Posterior vena cava (tissue), 2 donors: Measurements from ENCODE around the gene ICAM3. TPM values are rescaled to one million over a fixed set of nuclear protein-coding genes. Genes with fewer than 3 reads are reported as not detected.
A peak's percentile ranks its signal among the peaks of the same experiment; 100 is the strongest.
"Not testable (repeated sequence)": the region's sequence is repeated elsewhere in the genome, so short reads cannot be mapped to it uniquely, and the experiment has no call there.

Experiments used
- DNase-seq: peaks from one replicate; pipeline ENCODE4 v3.0.0-alpha.2; 2020; ENCODE audit warnings: low spot score
- intact Hi-C, 2 donors: fragments of 100-400 bp; cut with DNase I; formaldehyde crosslinking; loops; one replicate each; pipeline versions ENCODE4 v1.14.1 to v1.14.2; 2022 to 2023
- total RNA-seq, 2 donors: library from RNA; stranded (reverse); fragmentation: NEBNext Ultra II Directional; extraction: Animal tissue kit (Norgen Biotek cat#: 25700); gene quantifications; one replicate each; pipeline ENCODE4 v1.2.1, GENCODE V29; 2021
- donor health status: DM: yes; HTN: yes; CAD: no.
- donor health status: DM: yes; HTN: yes; CAD: no.

Gene ICAM3
- total RNA-seq, 2 donors from 2014 or later = 7.9 to 10.6 TPM

DNA sequence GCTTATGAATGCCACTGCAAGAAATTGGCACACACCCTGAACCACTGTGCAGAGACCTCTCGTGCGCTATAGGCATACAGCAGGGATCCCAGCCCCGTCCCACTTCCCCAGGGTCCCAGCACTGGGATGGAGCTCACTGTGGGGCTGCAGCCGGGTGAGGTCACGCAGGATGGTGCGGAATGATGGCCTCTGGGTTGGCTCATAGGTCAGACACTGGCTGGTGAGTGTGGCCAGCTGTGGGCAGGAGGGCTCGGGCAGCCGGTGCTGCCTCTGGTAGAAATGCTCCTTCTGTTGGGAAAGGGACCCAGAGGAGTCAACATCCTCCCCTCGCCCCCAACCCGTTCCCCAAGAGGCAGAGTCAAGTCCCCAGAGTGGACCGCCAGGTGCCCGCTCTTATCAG is 17.0 kb upstream of the ICAM3 start:
- intact Hi-C loops = no loop called here
- DNase-seq = no peak

DNA sequence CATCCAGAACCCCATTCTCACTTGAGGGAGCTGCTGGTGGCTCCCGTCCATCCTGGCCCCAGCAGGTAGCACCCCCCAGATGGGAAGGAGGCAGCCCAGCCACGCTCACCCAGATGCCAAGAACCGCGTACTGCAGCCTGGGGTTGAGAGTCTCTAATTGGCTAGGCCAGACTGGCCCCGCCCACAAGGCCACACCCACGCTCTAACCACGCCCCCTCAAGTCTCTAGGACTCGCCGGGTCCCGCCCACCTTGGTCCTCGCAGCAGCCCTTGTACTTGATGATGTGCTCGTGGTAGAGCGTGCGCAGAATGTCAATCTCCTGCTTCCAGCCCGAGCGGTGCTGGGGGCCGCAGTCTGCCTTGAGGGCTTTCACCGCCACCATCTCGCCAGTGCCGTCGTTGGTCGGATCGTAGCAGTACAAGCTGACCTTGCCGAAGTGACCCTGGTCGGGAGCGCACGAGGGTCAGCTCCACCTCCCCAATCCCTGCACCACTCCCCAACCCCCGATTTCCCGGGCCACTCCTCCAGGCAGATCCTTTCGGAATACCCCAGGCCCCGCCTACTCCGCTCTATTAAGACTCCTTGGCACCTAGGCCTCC is 14.5 kb upstream of the ICAM3 start:
- intact Hi-C loops = no loop called here
- peak; percentile 90 for DNase-seq

DNA sequence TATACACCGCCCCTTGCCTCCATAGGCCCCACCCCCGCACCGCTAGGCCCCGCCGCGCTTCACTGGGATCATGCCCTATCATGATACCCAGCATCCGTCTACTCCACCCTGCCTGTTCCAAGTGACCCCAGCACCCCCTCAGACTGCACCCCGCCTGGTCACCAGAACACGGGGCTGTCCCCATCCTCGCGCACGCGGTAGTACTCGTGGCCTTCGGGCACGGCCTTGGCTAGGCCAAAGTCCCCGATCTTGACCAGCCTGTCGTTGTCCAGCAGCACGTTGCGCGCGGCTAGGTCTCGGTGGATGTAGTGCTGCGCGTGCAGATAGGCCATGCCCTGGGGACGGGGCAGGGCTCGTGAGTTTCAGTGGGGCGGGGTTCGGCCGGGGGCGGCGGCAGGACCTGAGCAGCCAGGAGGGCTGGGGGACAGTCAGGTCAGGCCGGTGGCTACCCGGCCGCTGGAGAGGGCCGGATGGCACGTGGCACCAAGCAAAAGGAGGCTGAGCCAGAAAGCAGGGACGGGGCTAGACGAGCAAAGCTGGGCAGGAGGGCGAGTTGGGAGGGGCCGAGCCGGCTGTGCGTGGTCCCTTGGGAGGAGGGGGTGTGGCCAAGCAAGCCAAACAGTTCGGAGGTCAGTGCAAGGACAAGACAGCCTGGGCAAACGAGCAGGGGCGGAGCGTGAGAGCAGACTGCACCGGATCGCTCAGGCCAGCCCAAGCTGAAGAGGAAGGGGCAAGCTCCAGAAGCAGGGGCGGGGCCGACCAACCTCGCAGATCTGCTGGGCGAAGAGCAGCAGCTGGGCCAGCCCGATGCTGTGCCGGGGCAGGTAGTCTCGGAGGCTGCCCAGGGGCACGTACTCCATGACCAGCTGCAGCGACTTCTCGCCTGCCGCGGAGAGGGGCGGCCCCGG is 13.6 kb upstream of the ICAM3 start:
- intact Hi-C loops = no loop called here
- peak; percentile 92 for DNase-seq

DNA sequence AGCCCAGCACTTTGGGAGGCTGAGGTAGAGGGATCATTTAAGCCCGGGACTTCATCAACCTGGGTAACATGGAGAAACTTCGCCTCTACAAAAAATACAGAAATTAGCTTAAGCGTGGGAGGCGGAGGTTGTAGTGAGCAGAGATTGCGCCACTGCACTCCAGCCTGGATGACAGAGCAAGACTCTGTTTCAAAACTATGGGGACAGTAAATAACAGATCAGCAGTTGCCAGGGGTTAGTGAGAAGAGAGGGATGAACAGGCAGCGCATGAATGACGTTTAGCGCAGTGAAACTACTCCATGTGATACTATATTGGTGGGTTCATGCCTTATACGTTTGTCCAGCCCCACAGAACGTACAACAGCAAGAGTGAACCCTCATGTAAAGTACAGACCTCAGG is 7.1 kb upstream of the ICAM3 start:
- intact Hi-C loops = no loop called here
- DNase-seq = no peak

DNA sequence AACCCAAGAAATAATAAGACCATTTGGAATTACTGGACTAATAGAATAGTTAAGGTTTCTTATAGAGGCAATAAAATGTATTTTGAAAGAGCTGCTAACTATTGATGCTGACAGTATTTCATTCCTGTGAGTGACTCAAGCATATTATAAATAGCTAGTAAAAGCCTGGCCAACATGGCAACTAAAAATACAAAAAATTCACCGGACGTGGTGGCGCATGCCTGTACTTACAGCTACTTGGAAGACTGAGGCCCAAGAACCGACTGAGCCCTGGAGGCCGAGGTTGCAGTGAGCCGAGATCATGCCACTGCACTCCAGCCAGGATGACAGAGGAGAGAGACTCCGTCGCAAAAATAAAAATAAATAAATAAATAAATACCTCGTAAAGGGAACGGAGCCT is 5.4 kb upstream of the ICAM3 start:
- DNase-seq = no peak
- intact Hi-C loops = no loop called here

DNA sequence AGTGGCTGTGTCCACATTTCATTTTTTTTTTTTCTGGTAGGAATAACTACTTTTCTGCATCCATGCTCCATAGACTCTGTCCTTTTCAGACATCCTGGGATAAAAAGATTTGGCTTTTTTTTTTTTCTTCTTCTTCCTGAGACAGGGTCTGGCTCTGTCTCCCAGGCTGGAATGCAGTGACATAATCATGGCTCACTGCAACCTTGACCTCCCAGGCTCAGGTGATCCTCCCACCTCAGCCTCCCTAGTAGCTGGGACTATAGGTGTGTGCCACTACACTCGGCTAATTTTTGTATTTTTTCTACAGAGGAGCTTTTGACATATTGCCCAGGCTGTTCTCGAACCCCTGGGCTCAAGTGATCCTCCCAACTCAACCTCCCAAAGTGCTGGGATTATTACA is 4.1 kb upstream of the ICAM3 start:
- DNase-seq = no peak
- intact Hi-C loops = no loop called here

DNA sequence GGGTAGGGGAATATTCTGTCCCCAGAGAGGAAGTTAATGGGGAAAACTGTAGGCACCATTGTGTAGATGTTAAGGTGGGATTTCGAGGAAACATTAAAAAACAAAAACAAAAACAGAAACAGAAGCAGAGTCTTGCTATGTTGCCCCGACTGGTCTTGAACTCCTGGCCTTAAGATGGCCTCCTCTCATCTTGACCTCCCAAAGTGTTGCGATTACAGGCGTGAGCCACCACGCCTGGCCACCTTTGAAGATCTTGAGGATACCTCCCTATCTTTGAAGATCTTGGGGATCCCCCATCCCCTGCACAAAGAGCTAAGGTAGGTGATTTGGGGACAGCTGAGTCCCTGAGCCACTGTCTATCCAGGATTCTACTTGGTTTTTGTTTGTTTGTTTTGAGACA is 553 bp upstream of the ICAM3 start:
- intact Hi-C loops = loop anchor here in 1 of 2 donors (5.0 kb wide), 1 partner anchor 42 kb away; the partner anchor contains the start of gene TYK2
- DNase-seq = no peak

DNA sequence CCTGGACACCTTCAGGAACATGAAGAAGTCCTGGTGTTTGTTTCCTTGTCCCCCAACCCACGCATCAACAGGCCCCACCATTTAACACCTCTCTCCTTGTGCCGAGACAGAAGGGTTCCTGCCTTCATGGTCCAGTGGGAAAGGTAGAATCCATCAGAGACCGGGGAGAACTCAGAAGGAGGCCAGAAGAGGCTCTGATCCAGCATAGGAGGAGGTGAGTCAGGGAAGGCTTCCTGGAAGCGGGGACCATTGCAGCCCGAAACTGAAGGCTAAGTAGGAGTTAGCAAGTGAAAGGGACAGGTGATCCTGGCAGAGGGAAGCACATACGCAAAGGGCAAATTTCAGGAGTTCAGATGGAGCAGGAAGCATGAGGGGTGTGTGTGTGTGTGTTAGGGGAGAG is 484 bp downstream of the ICAM3 start:
- no peak for DNase-seq
- intact Hi-C loops = loop anchor here in 1 of 2 donors (5.0 kb wide), 1 partner anchor 43 kb away; the partner anchor contains the start of gene TYK2

DNA sequence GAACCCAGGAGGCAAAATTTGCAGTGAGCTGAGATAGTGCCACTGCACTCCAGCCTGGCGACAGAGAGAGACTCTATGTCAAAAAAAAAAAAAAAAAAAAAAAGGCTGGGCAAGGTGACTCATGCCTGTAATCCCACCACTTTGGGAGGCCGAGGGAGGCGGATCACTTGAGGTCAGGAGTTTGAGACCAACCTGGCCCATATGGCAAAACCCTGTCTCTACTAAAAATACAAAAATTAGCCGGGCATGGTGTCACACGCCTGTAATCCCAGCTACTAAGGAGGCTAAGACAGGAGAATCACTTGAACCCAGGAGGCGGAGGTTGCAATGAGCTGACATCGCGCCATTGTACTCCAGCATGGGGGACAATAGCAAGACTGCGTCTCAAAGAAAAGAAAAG is 2.7 kb downstream of the ICAM3 start:
- DNase-seq = not testable (repeated sequence)
- intact Hi-C loops = loop anchor here in 1 of 2 donors (5.0 kb wide), 1 partner anchor 46 kb away; the partner anchor contains the start of gene TYK2

DNA sequence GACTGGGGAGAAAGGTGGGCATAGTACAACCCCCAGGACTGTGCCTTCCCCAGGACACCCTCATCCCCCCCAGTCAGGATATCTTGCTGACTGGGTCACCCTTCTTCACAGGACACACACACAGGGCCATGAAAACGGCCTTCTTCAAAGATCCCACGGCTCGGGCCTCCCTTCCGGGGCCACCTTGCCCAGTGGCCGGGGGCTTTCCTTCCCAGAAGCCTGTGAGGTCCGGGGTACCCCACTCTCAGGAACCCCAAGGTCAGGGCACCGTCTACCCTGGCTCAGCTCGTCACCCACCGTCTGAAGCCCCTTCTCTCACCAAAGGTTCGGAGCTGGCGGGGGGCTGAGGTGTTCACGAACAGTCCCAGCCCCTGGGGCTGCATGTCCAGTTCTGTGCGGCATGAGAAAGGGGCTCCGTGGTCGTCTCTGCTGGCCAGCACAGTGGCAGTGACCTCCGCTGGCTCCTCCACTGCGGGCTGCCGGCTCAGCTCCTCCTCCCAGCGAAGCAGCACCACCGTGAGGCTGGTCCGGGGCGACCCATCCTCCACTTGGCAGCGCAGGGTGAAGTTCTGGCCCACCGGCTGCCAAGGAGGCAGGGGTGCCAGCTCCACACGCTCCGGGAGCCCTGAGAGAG is 4.0 kb downstream of the ICAM3 start:
- intact Hi-C loops = loop anchor here in 1 of 2 donors (5.0 kb wide), 1 partner anchor 47 kb away; the partner anchor contains the start of gene TYK2
- no peak for DNase-seq

DNA sequence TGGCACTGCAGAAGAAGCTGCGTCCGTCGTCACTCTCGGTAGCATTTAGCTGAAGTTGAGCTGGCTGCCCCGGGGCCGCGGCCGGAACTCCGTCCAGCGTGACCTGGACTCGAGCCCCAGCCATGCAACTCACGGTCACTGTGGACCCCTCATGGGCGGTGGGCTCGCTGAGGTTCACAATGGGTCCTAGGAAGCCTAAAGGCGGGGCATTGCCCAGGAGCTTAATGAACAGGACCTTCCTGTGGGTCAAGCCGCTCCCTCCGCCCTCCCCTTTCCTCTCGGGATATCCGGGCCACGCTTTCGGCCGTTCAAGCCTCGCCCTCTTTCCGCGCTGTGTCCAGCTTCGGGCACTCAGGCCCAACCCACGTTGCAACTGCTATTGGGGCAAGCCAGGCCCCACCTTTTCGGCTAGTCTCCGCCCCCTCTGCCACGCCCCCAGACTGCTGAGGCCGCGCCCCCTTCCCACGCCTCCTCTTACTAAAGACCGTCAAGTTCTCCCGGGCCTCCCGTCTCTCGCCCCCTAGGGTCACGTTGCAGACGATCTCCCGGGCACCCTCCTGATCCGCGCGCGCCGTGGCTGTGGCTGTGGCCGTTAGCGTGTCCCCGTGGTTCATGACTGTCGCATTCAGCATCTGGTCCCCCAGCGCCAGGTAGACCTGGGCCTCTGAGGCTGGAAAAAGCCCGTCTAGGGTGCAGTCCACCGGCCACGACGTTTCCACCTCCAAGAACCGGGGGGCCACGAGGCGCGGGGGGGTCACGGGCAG is 4.7 kb downstream of the ICAM3 start:
- intact Hi-C loops = loop anchor here in 1 of 2 donors (5.0 kb wide), 1 partner anchor 48 kb away; the partner anchor contains the start of gene TYK2
- DNase-seq = peak; percentile 98

DNA sequence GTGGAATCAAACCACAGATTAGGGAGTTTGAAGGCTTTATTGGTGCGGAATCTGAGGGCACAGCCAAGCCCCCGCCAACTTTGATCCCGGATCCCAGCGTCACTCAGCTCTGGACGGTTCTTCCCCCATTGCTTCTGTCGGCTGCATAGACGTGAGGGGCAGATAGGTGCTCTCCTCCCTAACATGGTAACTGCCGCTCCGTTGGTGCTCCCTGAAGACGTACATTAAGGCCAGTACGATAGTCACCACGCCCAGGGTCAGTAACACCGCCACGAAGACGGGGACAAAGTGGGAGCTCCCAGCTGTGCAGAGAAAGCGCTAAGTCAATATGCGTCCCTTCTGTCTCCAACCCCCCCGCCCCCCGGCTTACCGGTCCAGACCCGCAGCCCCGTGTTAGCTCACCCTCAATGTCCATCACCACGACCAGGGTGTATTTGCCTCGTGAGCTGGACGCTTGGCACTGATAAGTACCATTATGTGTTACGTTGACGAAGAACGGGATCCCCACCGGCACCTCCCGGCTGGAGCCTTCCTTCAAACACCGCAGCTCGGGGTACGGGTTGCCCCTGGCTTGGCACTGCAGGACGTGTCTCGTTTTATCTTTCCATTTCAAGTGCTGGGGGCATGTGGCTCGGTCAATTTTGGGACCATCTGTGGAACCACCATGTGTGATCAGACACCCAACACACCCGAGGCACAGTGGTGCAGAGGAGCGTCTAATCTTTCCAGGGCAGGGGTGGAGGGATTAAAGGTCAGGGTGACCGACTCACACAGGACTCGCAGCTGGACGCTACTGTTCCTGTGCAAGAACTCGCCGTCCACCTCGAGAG is 5.5 kb downstream of the ICAM3 start:
- no peak for DNase-seq
- intact Hi-C loops = no loop called here

DNA sequence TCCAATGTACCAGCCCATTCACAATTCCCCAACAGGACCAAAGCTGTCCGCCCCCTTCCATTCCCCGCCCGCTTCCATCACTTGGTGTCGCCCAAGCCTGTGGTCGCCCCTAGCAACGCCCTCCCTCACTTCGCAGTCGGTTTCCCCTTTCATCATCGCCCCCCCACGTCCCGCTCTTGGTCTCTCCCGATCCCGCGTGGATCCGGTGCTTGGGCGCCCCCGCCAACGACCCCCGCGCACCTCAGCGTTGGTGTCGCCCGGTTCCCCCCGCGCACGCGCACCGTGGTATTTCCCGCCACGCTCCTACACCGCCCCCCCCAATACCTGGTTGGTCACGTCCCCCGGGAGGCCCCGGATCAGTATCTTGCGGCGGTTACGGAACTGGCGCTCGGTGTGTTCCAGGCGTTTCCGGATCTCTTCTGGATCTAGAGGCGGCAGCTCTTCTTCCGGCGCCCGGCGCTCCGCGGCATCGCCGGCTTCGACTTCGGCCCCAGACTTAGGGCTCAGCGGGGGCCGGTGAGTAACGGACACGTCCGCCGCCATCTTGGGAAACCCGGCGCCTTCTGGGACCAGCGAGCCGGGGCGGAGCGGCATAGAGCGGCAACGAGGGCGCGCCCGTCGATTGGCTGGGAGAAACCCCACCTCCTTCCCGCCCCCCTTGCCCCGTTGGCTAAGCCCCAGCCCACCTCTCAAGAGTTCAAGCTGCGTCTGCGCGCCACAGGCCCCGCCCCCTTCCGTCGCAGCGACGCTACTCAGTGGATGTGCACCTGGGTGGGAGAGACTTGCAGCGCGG is 6.3 kb downstream of the ICAM3 start, which contains the start of gene RAVER1:
Gene RAVER1 (minus strand): TSS at position 565 of the 793 bp plus-strand sequence. CDS start 22 bp downstream, at position 543.
- DNase-seq = peak; percentile 99
- intact Hi-C loops = no loop called here

DNA sequence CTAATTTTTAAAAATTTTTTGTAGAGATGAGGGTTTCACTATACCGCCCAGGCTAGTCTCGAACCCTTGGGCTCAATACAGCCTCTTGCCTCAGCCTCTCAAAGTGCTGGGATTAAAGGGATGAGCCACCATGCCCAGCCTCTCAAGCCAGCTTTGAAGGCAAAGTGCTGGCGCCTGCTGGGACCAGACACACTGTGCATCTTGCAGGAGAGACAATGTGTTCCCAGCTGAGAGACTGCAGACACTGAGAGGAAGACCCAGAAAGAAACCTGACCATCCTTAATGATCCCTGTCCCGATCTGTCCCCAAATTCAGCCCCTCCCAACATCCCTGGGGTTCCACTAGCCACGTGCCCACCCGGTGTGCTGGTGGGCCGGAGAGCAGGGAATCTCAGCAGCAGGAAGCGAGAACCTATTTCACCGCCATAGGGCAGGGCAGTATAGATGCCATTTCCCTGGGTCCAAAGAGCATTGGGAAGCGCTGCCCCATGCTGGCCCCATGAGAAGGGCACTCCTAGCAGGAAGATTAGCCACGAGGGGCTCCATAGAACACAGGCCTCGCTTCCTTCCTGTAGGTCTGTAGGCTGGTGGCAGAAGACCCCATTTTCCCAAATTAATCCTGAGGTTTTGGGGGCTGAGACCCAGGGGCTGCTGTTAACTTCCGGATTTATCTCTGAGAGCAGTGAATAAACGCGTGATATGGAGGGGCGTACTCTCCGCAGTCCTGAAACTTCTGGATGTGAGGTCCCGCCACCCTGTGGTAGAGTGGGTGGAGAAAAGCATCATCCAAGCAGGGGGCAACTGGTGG is 7.1 kb downstream of the ICAM3 start:
- no peak for DNase-seq
- intact Hi-C loops = no loop called here

DNA sequence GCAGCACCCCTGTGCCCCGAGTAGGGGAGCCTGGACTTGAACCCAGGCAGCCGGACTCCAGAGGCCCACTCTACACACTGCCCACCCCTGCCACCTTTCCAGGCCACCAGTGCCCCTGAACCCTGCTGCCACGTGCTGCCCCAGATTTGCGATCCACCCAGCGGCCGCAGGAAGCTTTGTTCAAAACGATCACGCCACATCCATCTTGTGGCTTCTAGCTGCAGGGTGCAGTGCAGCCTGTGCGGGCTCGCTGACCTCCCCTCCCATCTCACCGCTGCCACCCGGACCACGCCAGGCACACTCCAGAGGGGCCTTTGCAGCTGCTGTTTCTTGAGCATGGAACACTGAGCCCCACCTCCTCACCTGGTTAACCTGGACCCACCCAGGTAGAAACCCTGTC is 9.9 kb downstream of the ICAM3 start:
- intact Hi-C loops = no loop called here
- no peak for DNase-seq

DNA sequence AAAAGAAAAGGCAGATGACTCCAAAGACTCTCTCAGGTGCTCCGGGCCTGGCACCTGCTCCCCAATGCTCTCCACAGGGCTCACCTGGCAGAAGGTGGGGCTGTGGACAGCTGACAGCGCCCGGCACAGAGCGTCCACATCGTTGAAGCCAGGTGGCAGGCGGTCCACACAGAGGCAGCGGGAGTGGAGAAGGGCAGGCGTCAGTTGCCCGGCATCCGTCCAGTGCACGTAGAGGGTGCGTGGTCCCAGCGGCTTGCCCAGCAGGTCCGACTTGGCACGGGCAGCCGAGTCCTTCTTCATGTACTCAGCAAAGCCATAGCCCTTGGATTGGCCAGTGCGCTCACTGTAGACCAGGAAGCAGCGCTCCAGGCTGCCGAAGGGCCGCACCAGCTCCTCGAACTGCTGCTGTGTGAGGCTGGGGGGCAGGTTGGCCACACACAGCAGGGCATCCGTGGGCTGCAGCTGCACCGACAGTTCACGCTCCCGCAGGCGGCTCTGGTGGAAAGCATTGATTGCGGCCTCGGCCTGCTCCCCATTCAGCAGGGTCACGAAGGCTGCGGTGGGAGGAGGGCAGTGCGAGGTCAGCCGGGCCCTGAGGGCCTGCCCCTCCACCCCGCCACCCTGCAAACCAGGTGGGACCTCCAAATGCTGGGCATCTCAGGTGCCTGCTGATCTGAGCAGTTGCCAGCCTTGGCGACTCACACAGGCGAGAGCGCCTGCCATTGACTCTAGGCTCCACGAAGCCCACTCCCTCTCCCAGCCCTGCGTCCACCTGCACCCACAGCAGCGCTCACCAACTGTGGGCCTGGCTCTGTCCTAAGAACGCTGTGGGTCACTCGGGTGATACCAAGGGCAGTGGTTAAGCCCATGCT is 10.6 kb downstream of the ICAM3 start:
- intact Hi-C loops = no loop called here

More for the DNA sequence above, 10.6 kb downstream of the ICAM3 start:
- DNase-seq = no peak
